Esophagus muscularis mucosa (tissue), 4 donors: ENCODE data around the gene HNRNPUL2. TPM values are rescaled to one million over a fixed set of nuclear protein-coding genes. Genes with fewer than 3 reads are reported as not detected.

Experiments
- DNase-seq: peaks from one replicate; pipeline ENCODE4 v3.0.0-alpha.2; 2017; ENCODE audit errors: extremely low spot score
- H3K27ac ChIP-seq, 4 donors: fragments of 200-600 bp; sonication (generic); replicated peaks in 1 of 4; 1 replicate in 3 of 4; 2 replicates in 1 of 4; pipeline ENCODE4 v1.5.1; 2016 to 2019; ENCODE audit warnings: mild to moderate bottlenecking in 1 of 4
- H3K27me3 ChIP-seq, 4 donors: fragments of 200-600 bp; sonication (generic); one replicate each; pipeline versions ENCODE4 v1.5.1 to v1.6.0; 2016 to 2019
- H3K36me3 ChIP-seq, 4 donors: fragments of 200-600 bp; sonication (generic); one replicate each; pipeline ENCODE4 v1.5.1; 2016 to 2019
- H3K4me1 ChIP-seq, 4 donors: fragments of 200-600 bp; sonication (generic); one replicate each; pipeline ENCODE4 v1.5.1; 2016 to 2019
- H3K4me3 ChIP-seq, 4 donors: fragments of 200-600 bp; sonication (generic); 1 replicate in 2 of 4; 2 replicates in 2 of 4; pipeline ENCODE4 v1.5.1; 2016 to 2019; ENCODE audit warnings: mild to moderate bottlenecking in 4 of 4, moderate library complexity in 1 of 4
- H3K9me3 ChIP-seq, 4 donors: fragments of 200-600 bp; sonication (generic); 1 replicate in 3 of 4; 2 replicates in 1 of 4; pipeline ENCODE4 v1.5.1; 2016 to 2019
- EP300 ChIP-seq: sonication (generic); formaldehyde crosslinking; IDR thresholded peaks from one replicate; pipeline ENCODE4 v1.6.1; 2017; ENCODE audit warnings: antibody characterized with exemption
- POLR2A ChIP-seq: fragments of 450-650 bp; IDR thresholded peaks from one replicate; pipeline ENCODE4 v1.6.1; 2017; ENCODE audit warnings: antibody characterized with exemption, moderate library complexity, mild to moderate bottlenecking, low read depth
- POLR2AphosphoS5 ChIP-seq, 2 donors: sonication (generic); formaldehyde crosslinking; IDR thresholded peaks; one replicate each; pipeline ENCODE4 v1.6.1; 2017; ENCODE audit warnings: antibody characterized with exemption in 2 of 2
- WGBS: methylation state at CpG from one replicate; pipeline ENCODE4 v1.1.5; 2018; 5-methylcytosine and 5-hydroxymethylcytosine counted together
- intact Hi-C: fragments of 100-400 bp; cut with DNase I; formaldehyde crosslinking; loops from one replicate; pipeline ENCODE4 v1.15.1; 2023
- total RNA-seq, 4 donors: library from RNA; depleted of rRNA; stranded (reverse); fragments of >200 nt; gene quantifications; one replicate each; pipeline versions ENCODE4 v1.1.0 to v1.2.1, GENCODE V29; 2016
- TF ChIP-seq, protein P1 (sequence below), 3 experiments: fragments of 200-600 bp in 2 of 3; fragments of 450-650 bp in 1 of 3; sonication (generic) in 2 of 3; IDR thresholded peaks; one replicate each; pipeline ENCODE4 v1.5.1; 2017 to 2019; ENCODE audit warnings: antibody characterized with exemption in 3 of 3, mild to moderate bottlenecking in 2 of 3, moderate library complexity in 1 of 3

The HNRNPUL2 gene
- total RNA-seq, 4 donors from 2014 or later, result 19.5 to 45.0 (median 36.7) TPM

DNA sequence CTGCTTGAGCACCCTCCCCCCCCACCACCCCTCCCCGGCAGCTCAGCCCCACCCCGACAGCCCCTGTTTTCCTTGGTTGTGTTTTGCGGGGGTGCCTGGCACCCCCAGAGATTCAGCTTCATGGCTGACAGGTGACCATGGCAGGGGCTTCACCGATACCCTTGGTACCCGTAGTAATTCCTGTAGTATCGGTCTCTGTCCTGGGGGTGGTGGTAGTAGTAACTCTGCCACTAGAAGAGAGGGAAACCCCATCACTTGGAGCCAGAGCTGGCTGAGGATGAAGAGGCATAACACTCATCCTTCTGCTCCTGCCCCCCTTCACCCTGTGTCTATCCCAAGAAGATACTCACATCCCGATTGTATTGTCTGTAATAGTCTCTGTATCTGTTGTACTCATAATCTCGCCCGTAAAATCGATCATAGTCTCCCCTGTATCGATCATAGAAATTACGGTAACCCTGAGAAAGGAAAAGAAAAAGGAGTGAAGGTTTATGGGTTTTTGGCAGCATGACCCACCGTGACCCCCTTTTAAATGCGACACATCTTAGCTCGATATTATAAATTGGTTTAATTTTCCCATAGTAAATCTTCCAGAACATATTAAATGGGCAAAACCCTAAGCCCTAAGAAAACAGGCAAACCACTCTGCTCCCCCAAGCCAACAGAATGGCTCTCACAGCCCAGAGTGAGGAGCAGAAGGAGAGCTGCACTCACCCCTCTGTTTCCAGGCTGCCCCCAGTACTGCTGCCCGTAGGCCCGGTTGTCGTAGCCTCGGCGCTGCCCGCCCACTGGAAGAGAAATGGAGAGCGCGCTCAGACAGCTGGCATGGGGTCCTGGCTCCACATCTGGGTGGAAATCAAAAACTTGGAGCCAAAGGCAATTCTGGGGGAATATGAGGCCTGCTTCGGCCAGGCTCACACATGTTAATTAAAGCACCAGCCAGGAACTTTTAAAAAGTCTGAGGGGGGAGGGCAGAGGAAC, 11.8 kb downstream of the HNRNPUL2 start:
- TF ChIP-seq POLR2AphosphoS5 (IDR thresholded peaks at IDR 0.05) (no peak), EP300 (no peak), POLR2A (no peak)
- TF ChIP-seq, protein P1, sequence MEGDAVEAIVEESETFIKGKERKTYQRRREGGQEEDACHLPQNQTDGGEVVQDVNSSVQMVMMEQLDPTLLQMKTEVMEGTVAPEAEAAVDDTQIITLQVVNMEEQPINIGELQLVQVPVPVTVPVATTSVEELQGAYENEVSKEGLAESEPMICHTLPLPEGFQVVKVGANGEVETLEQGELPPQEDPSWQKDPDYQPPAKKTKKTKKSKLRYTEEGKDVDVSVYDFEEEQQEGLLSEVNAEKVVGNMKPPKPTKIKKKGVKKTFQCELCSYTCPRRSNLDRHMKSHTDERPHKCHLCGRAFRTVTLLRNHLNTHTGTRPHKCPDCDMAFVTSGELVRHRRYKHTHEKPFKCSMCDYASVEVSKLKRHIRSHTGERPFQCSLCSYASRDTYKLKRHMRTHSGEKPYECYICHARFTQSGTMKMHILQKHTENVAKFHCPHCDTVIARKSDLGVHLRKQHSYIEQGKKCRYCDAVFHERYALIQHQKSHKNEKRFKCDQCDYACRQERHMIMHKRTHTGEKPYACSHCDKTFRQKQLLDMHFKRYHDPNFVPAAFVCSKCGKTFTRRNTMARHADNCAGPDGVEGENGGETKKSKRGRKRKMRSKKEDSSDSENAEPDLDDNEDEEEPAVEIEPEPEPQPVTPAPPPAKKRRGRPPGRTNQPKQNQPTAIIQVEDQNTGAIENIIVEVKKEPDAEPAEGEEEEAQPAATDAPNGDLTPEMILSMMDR (IDR thresholded peaks at IDR 0.05), result no peak
- DNase-seq, result no peak
- Histone ChIP-seq H3K27me3 (no peaks in the 10 kb centered on the region), H3K27ac (peak overlapping the region in 1 of 4 donors; percentile 21), H3K4me1 (peaks cover 4 to 27% (median 12%) of the 10 kb centered on the region in 4 donors), H3K9me3 (no peaks in the 10 kb centered on the region), H3K36me3 (peaks cover 77 to 99% (median 97%) of the 10 kb centered on the region in 4 donors), H3K4me3 (no peak overlapping the region)
- intact Hi-C loops, result no loop called here
- WGBS, result 88% methylated on average over 24 of the region's 24 CpGs

DNA sequence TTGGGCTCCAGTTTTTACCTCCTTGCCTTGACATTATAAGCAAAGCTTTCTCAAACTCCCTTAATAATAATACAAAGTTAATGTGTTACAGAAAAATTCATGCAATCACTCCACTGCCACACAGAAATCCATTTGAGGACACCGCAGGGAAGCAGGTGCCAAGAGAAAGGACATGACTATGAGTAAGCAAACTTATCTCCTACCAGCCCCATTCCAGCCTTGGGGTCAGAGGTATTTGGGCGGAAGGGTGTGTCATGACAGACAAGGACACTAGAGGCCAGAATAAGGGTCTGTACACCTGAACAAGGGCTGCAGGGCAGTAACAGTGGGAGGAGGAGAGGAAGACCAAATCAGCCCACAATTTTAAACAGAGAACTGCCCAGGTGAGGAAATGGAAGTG, 13.9 kb downstream of the HNRNPUL2 start:
- H3K36me3 ChIP-seq, result peaks cover 56 to 79% (median 78%) of the 10 kb centered on the region in 4 donors
- H3K27ac ChIP-seq, result peak overlapping the region in 1 of 4 donors; percentile 8
- peaks cover 17 to 33% (median 24%) of the 10 kb centered on the region in 4 donors for H3K4me1 ChIP-seq
- no peaks in the 10 kb centered on the region for H3K9me3 ChIP-seq
- H3K4me3 ChIP-seq, result no peak overlapping the region
- WGBS, result 82% methylated on average over 2 of the region's 2 CpGs
- no peak for TF ChIP-seq POLR2AphosphoS5 (IDR thresholded peaks at IDR 0.05)
- TF ChIP-seq EP300, result no peak
- TF ChIP-seq, protein P1 (IDR thresholded peaks at IDR 0.05), result no peak
- TF ChIP-seq POLR2A, result no peak
- intact Hi-C loops, result no loop called here
- H3K27me3 ChIP-seq, result no peaks in the 10 kb centered on the region
- no peak for DNase-seq

DNA sequence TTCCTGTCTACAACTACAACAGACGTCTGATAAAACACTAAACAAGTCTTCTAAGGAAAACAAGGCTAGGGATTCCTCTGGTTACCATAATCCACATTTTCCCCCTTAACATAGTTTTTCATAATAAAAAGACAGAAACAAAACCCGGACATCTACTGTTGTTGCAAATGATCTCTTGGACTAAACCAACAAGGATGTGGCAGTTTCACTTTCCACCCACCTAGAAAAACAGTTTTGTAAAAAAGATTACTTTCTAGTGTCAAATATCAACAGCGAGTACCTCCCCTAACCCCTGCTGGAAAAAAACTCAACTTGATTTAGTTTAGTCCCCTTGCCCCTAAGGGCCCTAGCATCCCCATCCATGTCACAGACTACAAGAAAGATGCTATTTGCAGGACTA, 14.4 kb downstream of the HNRNPUL2 start:
- no peaks in the 10 kb centered on the region for H3K27me3 ChIP-seq
- intact Hi-C loops, result no loop called here
- H3K27ac ChIP-seq, result no peak overlapping the region
- TF ChIP-seq POLR2AphosphoS5 (IDR thresholded peaks at IDR 0.05) (no peak), EP300 (no peak), POLR2A (no peak)
- TF ChIP-seq, protein P1 (IDR thresholded peaks at IDR 0.05), result no peak
- H3K4me3 ChIP-seq, result no peak overlapping the region
- 64% methylated on average over 3 of the region's 3 CpGs for WGBS
- peaks cover 52 to 74% (median 73%) of the 10 kb centered on the region in 4 donors for H3K36me3 ChIP-seq
- DNase-seq, result no peak
- H3K9me3 ChIP-seq, result no peaks in the 10 kb centered on the region
- H3K4me1 ChIP-seq, result peaks cover 19 to 35% (median 26%) of the 10 kb centered on the region in 4 donors

DNA sequence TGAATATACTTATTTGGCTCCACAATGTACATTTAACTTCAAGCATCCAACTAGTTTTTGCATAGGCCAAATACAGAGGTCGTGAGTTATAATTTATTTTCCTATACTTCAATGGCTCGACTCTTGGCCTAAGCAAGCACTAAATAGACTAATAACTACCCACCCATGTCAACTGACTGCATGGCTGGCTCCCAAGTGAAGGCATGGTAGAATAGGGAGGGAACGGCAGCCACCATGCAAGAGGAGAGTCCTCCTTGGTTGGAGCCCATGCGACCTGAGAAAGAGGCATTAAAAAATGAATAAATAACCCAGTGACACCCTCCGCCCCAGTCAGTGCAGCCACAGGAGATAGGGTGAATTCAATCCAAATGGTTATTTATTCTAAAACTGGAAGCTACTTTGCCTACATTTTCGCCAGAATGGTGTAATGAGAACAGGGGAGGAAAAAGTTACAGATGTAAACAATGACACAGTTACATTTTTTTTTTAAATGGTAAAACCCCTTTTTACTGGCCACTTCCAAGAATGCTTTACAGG, 14.9 kb downstream of the HNRNPUL2 start:
- intact Hi-C loops, result no loop called here
- Histone ChIP-seq H3K27me3 (no peaks in the 10 kb centered on the region), H3K36me3 (peaks cover 46 to 69% (median 68%) of the 10 kb centered on the region in 4 donors), H3K9me3 (no peaks in the 10 kb centered on the region), H3K27ac (no peak overlapping the region), H3K4me3 (no peak overlapping the region), H3K4me1 (peaks cover 22 to 36% (median 28%) of the 10 kb centered on the region in 4 donors)
- TF ChIP-seq POLR2AphosphoS5 (IDR thresholded peaks at IDR 0.05), result no peak
- no peak for TF ChIP-seq EP300
- TF ChIP-seq POLR2A, result no peak
- no peak for DNase-seq
- WGBS, result 78% methylated on average over 6 of the region's 6 CpGs

DNA sequence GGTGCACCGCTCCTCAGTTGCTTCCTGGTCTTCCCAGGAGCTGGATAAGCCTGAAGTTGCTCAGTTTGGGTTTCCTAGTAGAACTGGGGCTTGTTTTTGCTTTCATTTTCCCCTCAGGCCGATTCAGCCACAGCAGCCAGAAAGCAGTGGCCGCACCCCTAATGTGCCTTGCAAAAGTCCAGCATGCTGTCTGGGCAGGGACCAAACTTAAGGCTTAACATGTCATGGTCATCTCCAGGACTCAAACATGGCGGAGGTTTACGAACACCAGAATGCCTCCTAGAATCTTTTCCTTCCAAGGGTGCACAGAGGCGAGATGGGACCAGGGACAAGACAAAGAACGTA, 17.3 kb downstream of the HNRNPUL2 start:
- 58% methylated on average over 6 of the region's 7 CpGs for WGBS
- TF ChIP-seq, protein P1 (IDR thresholded peaks at IDR 0.05), result no peak
- TF ChIP-seq POLR2AphosphoS5 (IDR thresholded peaks at IDR 0.05) (no peak), EP300 (no peak), POLR2A (no peak)
- Histone ChIP-seq H3K4me3 (peak overlapping the region; percentile 57 to 70 (median 65)), H3K27me3 (no peaks in the 10 kb centered on the region), H3K27ac (peak overlapping the region; percentile 91 to 95 (median 92)), H3K36me3 (peaks cover 24 to 45% (median 44%) of the 10 kb centered on the region in 4 donors), H3K4me1 (peaks cover 42 to 49% (median 45%) of the 10 kb centered on the region in 4 donors), H3K9me3 (no peaks in the 10 kb centered on the region)
- intact Hi-C loops, result no loop called here
- DNase-seq, result no peak
